ENCODE results near the gene SELENOV. TPM values are rescaled to one million over a fixed set of nuclear protein-coding genes. Genes with fewer than 3 reads are reported as not detected.
A peak's percentile ranks its signal among the peaks of the same experiment; 100 is the strongest.
"Not testable (repeated sequence)": the region's sequence is repeated elsewhere in the genome, so short reads cannot be mapped to it uniquely, and the experiment has no call there.

SELENOV gene
- total RNA-seq, 2 donors from 2014 or later, result not detected

GRCh38 chr19:39475748-39476147 lies 39.2 kb upstream of the SELENOV start:
- no peak overlapping the region for H3K27ac ChIP-seq
- TF ChIP-seq CTCF (IDR thresholded peaks at IDR 0.05), result no peak
- no peaks in the 10 kb centered on the region for H3K27me3 ChIP-seq
- H3K9ac ChIP-seq (ENCODE audit: low read depth in 2 of 2, low read length in 2 of 2), result no peak overlapping the region
- no peak for DNase-seq
- H3K4me3 ChIP-seq, result no peak overlapping the region
- no peaks in the 10 kb centered on the region for H3K9me3 ChIP-seq
- H3K36me3 ChIP-seq, result peaks cover 6% of the 10 kb centered on the region
- intact Hi-C loops (cut with DNase I), result no loop called here
- H3K4me1 ChIP-seq, result no peaks in the 10 kb centered on the region

GRCh38 chr19:39479319-39479801 lies 35.6 kb upstream of the SELENOV start:
- H3K27me3 ChIP-seq; intact Hi-C loops (cut with DNase I); H3K9ac ChIP-seq (ENCODE audit: low read depth in 2 of 2, low read length in 2 of 2); H3K4me3 ChIP-seq; DNase-seq; H3K27ac ChIP-seq; H3K36me3 ChIP-seq; H3K4me1 ChIP-seq; H3K9me3 ChIP-seq: not testable (repeated sequence)

GRCh38 chr19:39479916-39480315 lies 35.0 kb upstream of the SELENOV start:
- no peaks in the 10 kb centered on the region for H3K36me3 ChIP-seq
- intact Hi-C loops (cut with DNase I), result no loop called here

GRCh38 chr19:39480337-39481228 lies 34.4 kb upstream of the SELENOV start, which contains the start of gene TIMM50:
TIMM50 (plus strand) TSS chr19:39480838; CDS start chr19:39480854, 16 bp downstream.
- no peak for TF ChIP-seq CTCF (IDR thresholded peaks at IDR 0.05)
- Histone ChIP-seq H3K4me1 (no peaks in the 10 kb centered on the region), H3K27me3 (no peaks in the 10 kb centered on the region), H3K4me3 (peak within 1 kb of the TSS; percentile 87), H3K9ac (ENCODE audit: low read depth in 2 of 2, low read length in 2 of 2) (peak within 1 kb of the TSS; percentile 86 to 91), H3K36me3 (no peaks in the 10 kb centered on the region), H3K27ac (peak within 1 kb of the TSS; percentile 60), H3K9me3 (no peaks in the 10 kb centered on the region)
- intact Hi-C loops (cut with DNase I), result no loop called here
- peak; percentile 98 for DNase-seq

More at GRCh38 chr19:39479916-39480315, 35.0 kb upstream of the SELENOV start:
- no peaks in the 10 kb centered on the region for H3K27me3 ChIP-seq
- H3K4me3 ChIP-seq, result peak overlapping the region; percentile 87
- peak overlapping the region; percentile 80 to 91 for H3K9ac ChIP-seq (ENCODE audit: low read depth in 2 of 2, low read length in 2 of 2)
- no peak overlapping the region for H3K27ac ChIP-seq
- no peaks in the 10 kb centered on the region for H3K9me3 ChIP-seq
- H3K4me1 ChIP-seq, result no peaks in the 10 kb centered on the region
- TF ChIP-seq CTCF (IDR thresholded peaks at IDR 0.05), result no peak
- DNase-seq, result no peak

GRCh38 chr19:39481229-39481545 lies 33.8 kb upstream of the SELENOV start:
- no peak for DNase-seq
- Histone ChIP-seq H3K9ac (ENCODE audit: low read depth in 2 of 2, low read length in 2 of 2) (peak overlapping the region; percentile 86 to 91), H3K27me3 (no peaks in the 10 kb centered on the region), H3K27ac (no peak overlapping the region), H3K36me3 (no peaks in the 10 kb centered on the region), H3K4me3 (peak overlapping the region; percentile 87), H3K9me3 (no peaks in the 10 kb centered on the region), H3K4me1 (no peaks in the 10 kb centered on the region)
- TF ChIP-seq CTCF (IDR thresholded peaks at IDR 0.05), result no peak
- intact Hi-C loops (cut with DNase I), result no loop called here

GRCh38 chr19:39481676-39482075 lies 33.3 kb upstream of the SELENOV start:
- intact Hi-C loops (cut with DNase I), result no loop called here
- no peak for TF ChIP-seq CTCF (IDR thresholded peaks at IDR 0.05)
- peak overlapping the region; percentile 87 for H3K4me3 ChIP-seq
- peak overlapping the region; percentile 86 to 91 for H3K9ac ChIP-seq (ENCODE audit: low read depth in 2 of 2, low read length in 2 of 2)
- H3K27ac ChIP-seq, result no peak overlapping the region
- no peaks in the 10 kb centered on the region for H3K27me3 ChIP-seq
- no peaks in the 10 kb centered on the region for H3K4me1 ChIP-seq
- no peaks in the 10 kb centered on the region for H3K36me3 ChIP-seq
- no peak for DNase-seq
- H3K9me3 ChIP-seq, result no peaks in the 10 kb centered on the region

Measured in colonic mucosa (tissue), 4 donors.